Endothelial cell of umbilical vein (primary cell): ENCODE data around the gene PAPPA2. TPM values are rescaled to one million over a fixed set of nuclear protein-coding genes. Genes with fewer than 3 reads are reported as not detected.

Experiments
- BruUV-seq: library from RNA; stranded (reverse); fragments of 400-500 nt; replicated peaks from 2 replicates; lab custom pipeline; 2021; lab: Mats Ljungman, UMichigan
- CTCF ChIA-PET: fragments of 300-600, 350-600 bp; sonication (Branson Sonifier 250); formaldehyde crosslinking; loops from one replicate; lab custom pipeline; 2021; ENCODE audit warnings: antibody characterized with exemption, inconsistent platforms; lab: Charles Lee
- POLR2A ChIA-PET: fragments of 300-600, 350-600 bp; sonication (Branson Sonifier 250); formaldehyde crosslinking; loops from one replicate; lab custom pipeline; 2021; ENCODE audit warnings: antibody characterized with exemption, inconsistent platforms; lab: Charles Lee
- DNase-seq: peaks from one replicate; pipeline ENCODE4 v3.0.0-alpha.2; 2011; ENCODE audit warnings: low read depth, low spot score
- FAIRE-seq: peaks from 2 replicates; lab custom pipeline; 2011; peaks lifted over from hg19 to GRCh38; lab: Jason Lieb, UNC
- H2AFZ ChIP-seq: 2 replicates; pipeline ENCODE4 v1.6.0; 2012; ENCODE audit warnings: low read depth, low read length, control low read depth, inconsistent platforms
- H3K27ac ChIP-seq: 2 replicates; pipeline ENCODE4 v1.5.1; 2011; ENCODE audit warnings: low read depth, mild to moderate bottlenecking, control low read depth, low read length, moderate library complexity; ENCODE audit not compliant: insufficient read depth
- H3K27me3 ChIP-seq, 2 experiments: 2 replicates each; pipeline versions ENCODE4 v1.6.0 to v1.6.1; 2011; ENCODE audit warnings: low read length in 2 of 2, mixed read lengths in 1 of 2; ENCODE audit not compliant: control insufficient read depth in 2 of 2, insufficient read depth in 2 of 2
- H3K36me3 ChIP-seq, 2 experiments: 2 replicates in 1 of 2; 3 replicates in 1 of 2; pipeline ENCODE4 v1.5.1; 2011; ENCODE audit warnings: low read length in 2 of 2, mild to moderate bottlenecking in 1 of 2, moderate library complexity in 1 of 2; ENCODE audit not compliant: control insufficient read depth in 2 of 2, insufficient read depth in 2 of 2; ENCODE audit errors: extremely low read depth in 1 of 2
- H3K4me1 ChIP-seq: 3 replicates; pipeline ENCODE4 v1.5.1; 2011; ENCODE audit warnings: mild to moderate bottlenecking, low read length; ENCODE audit not compliant: control insufficient read depth, insufficient read depth; ENCODE audit errors: extremely low read depth
- H3K4me2 ChIP-seq: 2 replicates; pipeline ENCODE4 v1.6.1; 2011; ENCODE audit warnings: low read length, control low read depth, mixed read lengths; ENCODE audit not compliant: insufficient read depth
- H3K4me3 ChIP-seq, 3 experiments: fragments of 200-600 bp in 1 of 3; sonication (generic), shearing (Covaris generic) in 1 of 3; replicated peaks in 1 of 3; 2 replicates each; pipeline ENCODE4 v1.5.1; 2011 to 2016; ENCODE audit warnings: control low read depth in 3 of 3, low read length in 3 of 3, mild to moderate bottlenecking in 2 of 3, inconsistent platforms in 1 of 3, low read depth in 1 of 3, moderate library complexity in 1 of 3; ENCODE audit not compliant: insufficient read depth in 1 of 3
- H3K79me2 ChIP-seq: 2 replicates; pipeline ENCODE4 v1.6.0; 2012; ENCODE audit warnings: low read length, inconsistent platforms; ENCODE audit not compliant: control insufficient read depth, insufficient read depth
- H3K9ac ChIP-seq: replicated peaks from 2 replicates; pipeline ENCODE3; 2011; ENCODE audit warnings: low read length, control low read depth; ENCODE audit not compliant: insufficient read depth; ENCODE audit errors: extremely low read depth
- H3K9me1 ChIP-seq: replicated peaks from 3 replicates; pipeline ENCODE4 v1.6.0; 2011; ENCODE audit warnings: mild to moderate bottlenecking, low read length; ENCODE audit not compliant: control insufficient read depth, insufficient read depth; ENCODE audit errors: extremely low read depth
- H3K9me3 ChIP-seq: replicated peaks from 2 replicates; pipeline ENCODE4 v1.5.1; 2012; ENCODE audit warnings: low read length, inconsistent platforms; ENCODE audit not compliant: control insufficient read depth, insufficient read depth
- H4K20me1 ChIP-seq: replicated peaks from 2 replicates; pipeline ENCODE3; 2011; ENCODE audit warnings: mild to moderate bottlenecking, low read length; ENCODE audit not compliant: control insufficient read depth, insufficient read depth; ENCODE audit errors: extremely low read depth
- EZH2 ChIP-seq: IDR thresholded peaks from 2 replicates; pipeline ENCODE4 v1.6.1; 2012; ENCODE audit warnings: borderline replicate concordance, low read depth, mild to moderate bottlenecking, moderate library complexity, low read length, inconsistent platforms; ENCODE audit not compliant: severe bottlenecking
- FOS ChIP-seq: IDR thresholded peaks from 2 replicates; pipeline ENCODE4 v1.6.1; 2011; ENCODE audit warnings: mild to moderate bottlenecking, low read length, moderate library complexity, borderline replicate concordance; ENCODE audit not compliant: insufficient read depth
- GATA2 ChIP-seq: IDR thresholded peaks from 2 replicates; pipeline ENCODE4 v1.7.0; 2011; ENCODE audit warnings: low read depth, mild to moderate bottlenecking, moderate library complexity, mixed read lengths, low read length; ENCODE audit not compliant: insufficient read length, insufficient read depth
- JUN ChIP-seq: IDR thresholded peaks from 2 replicates; pipeline ENCODE4 v1.6.1; 2011; ENCODE audit warnings: borderline replicate concordance, low read depth; ENCODE audit not compliant: insufficient read length, insufficient read depth
- MYC ChIP-seq: IDR thresholded peaks from one replicate; pipeline ENCODE4 v1.6.1; 2011; ENCODE audit warnings: mild to moderate bottlenecking, low read depth, low read length
- POLR2A ChIP-seq: IDR thresholded peaks from 2 replicates; pipeline ENCODE4 v1.6.1; 2012; ENCODE audit warnings: low read depth, mild to moderate bottlenecking, control low read depth, low read length
- POLR2AphosphoS5 ChIP-seq: IDR thresholded peaks from 2 replicates; pipeline ENCODE4 v1.6.1; 2012; ENCODE audit warnings: low read depth, mild to moderate bottlenecking, control low read depth, low read length, moderate library complexity; ENCODE audit not compliant: insufficient read depth
- dilution Hi-C: fragments of 300-500 bp; cut with MboI; formaldehyde crosslinking; loops from one replicate; pipeline ENCODE4 v1.15.0; 2019; ENCODE audit warnings: low sequenced_read_pairs; ENCODE audit not compliant: extremely low pct_ligation_motif_present
- intact Hi-C: fragments of 100-400 bp; cut with micrococcal nuclease; formaldehyde crosslinking; loops from one replicate; pipeline ENCODE4 v1.10.0; 2022
- polyA plus RNA-seq, 4 experiments: library from polyadenylated mRNA; depleted of rRNA in 3 of 4; stranded (reverse) in 3 of 4; unstranded in 1 of 4; fragments of >200 nt; gene quantifications; 2 replicates each; pipeline versions ENCODE4 v1.2.1 to v1.2.3, GENCODE V29; 2011 to 2012; ENCODE audit warnings: missing spikeins in 1 of 4
- total RNA-seq: library from RNA; stranded (reverse); gene quantifications from 2 replicates; pipeline ENCODE4 v1.2.3, GENCODE V29; 2021
- TF ChIP-seq, protein P1 (sequence below), 2 donors: IDR thresholded peaks; 1 replicate in 1 of 2; 2 replicates in 1 of 2; pipeline ENCODE4 v1.5.1; 2011; ENCODE audit warnings: low read length in 2 of 2, mild to moderate bottlenecking in 2 of 2, moderate library complexity in 2 of 2, control low read depth in 1 of 2, inconsistent platforms in 1 of 2, low read depth in 1 of 2; ENCODE audit not compliant: insufficient read depth in 1 of 2; ENCODE audit errors: extremely low read depth in 1 of 2
- TF ChIP-seq, protein P2 (sequence below): IDR thresholded peaks from 2 replicates; pipeline ENCODE4 v1.6.1; 2011; ENCODE audit not compliant: insufficient read depth, insufficient read length

PAPPA2 gene
- total and polyA plus RNA-seq, 2 donors (not counting 3 experiments of a cell fraction or from before 2014, with no cell fraction given), result not detected

DNA sequence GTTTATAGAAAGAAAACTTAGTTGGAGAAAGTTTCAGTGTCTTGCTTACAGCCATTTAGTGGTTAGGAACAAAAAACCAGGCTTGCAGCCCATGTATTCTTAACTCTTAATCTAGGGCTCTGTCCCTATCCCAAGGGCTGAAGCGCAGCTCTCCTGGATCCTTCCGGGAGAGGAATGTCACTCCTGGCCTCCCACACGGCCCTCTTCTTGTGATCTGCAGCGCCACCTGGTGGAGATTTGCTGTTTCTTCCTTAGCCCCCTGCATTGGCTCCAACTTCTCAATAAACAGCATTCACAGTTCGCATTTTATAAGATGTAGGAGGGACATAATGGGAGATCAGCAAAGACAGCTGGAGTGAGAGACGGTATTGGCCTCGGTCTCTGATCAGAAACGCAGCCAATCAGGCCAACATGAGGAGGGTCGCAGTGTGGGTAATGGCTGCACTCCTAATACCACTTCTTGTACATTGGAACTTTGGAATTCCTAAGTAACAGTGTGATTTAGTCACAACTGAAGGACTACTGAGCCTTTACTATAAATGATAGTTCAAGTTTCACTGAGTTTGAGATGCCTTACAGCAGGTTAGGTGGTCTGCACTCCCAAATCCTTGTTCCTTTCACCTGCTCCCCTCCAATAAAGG is 418.1 kb downstream of the PAPPA2 start:
- peak; percentile 70 for FAIRE-seq
- Histone ChIP-seq H3K36me3 (no peaks in the 10 kb centered on the region), H3K9me1 (no peaks in the 10 kb centered on the region), H3K4me3 (no peak overlapping the region), H3K4me1 (no peaks in the 10 kb centered on the region), H3K27me3 (no peaks in the 10 kb centered on the region), H3K9me3 (no peaks in the 10 kb centered on the region), H4K20me1 (no peaks in the 10 kb centered on the region), H3K4me2 (no peak overlapping the region), H3K27ac (no peak overlapping the region), H3K9ac (no peak overlapping the region), H2AFZ (no peak overlapping the region), H3K79me2 (no peaks in the 10 kb centered on the region)
- no TSS peak for BruUV-seq
- intact Hi-C loops (loop anchor here (1.0 kb wide), 3 partner anchors 322 to 1508 kb away; no protein-coding TSS in a partner anchor), dilution Hi-C loops (no loop called here)
- CTCF ChIA-PET, result interaction anchor here (0.5 to 2.5 kb wide), 19 partner anchors 10 to 1851 kb away, joined by 3 to 44 read pairs (median 4); no protein-coding TSS in a partner anchor
- DNase-seq, result peak; percentile 46
- POLR2A ChIA-PET, result no interaction called here
- TF ChIP-seq, protein P1, sequence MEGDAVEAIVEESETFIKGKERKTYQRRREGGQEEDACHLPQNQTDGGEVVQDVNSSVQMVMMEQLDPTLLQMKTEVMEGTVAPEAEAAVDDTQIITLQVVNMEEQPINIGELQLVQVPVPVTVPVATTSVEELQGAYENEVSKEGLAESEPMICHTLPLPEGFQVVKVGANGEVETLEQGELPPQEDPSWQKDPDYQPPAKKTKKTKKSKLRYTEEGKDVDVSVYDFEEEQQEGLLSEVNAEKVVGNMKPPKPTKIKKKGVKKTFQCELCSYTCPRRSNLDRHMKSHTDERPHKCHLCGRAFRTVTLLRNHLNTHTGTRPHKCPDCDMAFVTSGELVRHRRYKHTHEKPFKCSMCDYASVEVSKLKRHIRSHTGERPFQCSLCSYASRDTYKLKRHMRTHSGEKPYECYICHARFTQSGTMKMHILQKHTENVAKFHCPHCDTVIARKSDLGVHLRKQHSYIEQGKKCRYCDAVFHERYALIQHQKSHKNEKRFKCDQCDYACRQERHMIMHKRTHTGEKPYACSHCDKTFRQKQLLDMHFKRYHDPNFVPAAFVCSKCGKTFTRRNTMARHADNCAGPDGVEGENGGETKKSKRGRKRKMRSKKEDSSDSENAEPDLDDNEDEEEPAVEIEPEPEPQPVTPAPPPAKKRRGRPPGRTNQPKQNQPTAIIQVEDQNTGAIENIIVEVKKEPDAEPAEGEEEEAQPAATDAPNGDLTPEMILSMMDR (IDR thresholded peaks at IDR 0.05; ENCODE audit: extremely low read depth in 1 of 2, insufficient read depth in 1 of 2, low read depth in 1 of 2, low read length in 2 of 2), result peak; percentile 79
- TF ChIP-seq MYC, result no peak
- no peak for TF ChIP-seq FOS

DNA sequence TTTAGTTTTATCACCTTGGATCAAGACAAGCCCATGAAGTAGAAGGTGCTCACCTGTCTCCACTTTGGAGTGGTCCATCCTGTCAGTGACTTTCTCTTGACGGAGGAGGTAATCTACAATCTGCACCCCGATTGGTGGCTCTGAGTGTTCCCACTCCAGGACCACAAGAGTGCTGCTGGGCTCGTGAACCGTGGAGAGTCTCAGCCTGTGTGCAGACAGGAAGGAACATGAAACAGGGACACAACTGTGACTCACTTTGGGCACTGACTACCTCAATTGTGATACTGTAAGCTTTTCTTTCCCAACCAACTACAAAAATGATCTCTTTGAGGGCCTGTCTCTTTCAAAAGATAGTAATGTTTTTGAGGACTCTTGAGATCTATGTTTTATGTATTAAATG is 421.3 kb downstream of the PAPPA2 start:
- Histone ChIP-seq H3K4me1 (no peaks in the 10 kb centered on the region), H3K9ac (no peak overlapping the region), H3K9me3 (no peaks in the 10 kb centered on the region), H3K4me2 (no peak overlapping the region), H2AFZ (no peak overlapping the region), H3K9me1 (no peaks in the 10 kb centered on the region), H3K27me3 (no peaks in the 10 kb centered on the region), H3K79me2 (no peaks in the 10 kb centered on the region), H4K20me1 (no peaks in the 10 kb centered on the region), H3K4me3 (no peak overlapping the region), H3K36me3 (no peaks in the 10 kb centered on the region), H3K27ac (no peak overlapping the region)
- FAIRE-seq (no peak), DNase-seq (no peak)
- POLR2A ChIA-PET, result no interaction called here
- no peak for TF ChIP-seq JUN
- no peak for TF ChIP-seq FOS
- TF ChIP-seq POLR2A, result no peak
- TF ChIP-seq GATA2, result no peak
- TF ChIP-seq EZH2, result no peak
- no peak for TF ChIP-seq POLR2AphosphoS5
- TF ChIP-seq, protein P2, sequence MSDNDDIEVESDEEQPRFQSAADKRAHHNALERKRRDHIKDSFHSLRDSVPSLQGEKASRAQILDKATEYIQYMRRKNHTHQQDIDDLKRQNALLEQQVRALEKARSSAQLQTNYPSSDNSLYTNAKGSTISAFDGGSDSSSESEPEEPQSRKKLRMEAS, result no peak
- TF ChIP-seq, protein P1 (IDR thresholded peaks at IDR 0.05; ENCODE audit: extremely low read depth in 1 of 2, insufficient read depth in 1 of 2, low read depth in 1 of 2, low read length in 2 of 2), result no peak
- no peak for TF ChIP-seq MYC
- intact Hi-C loops, result no loop called here
- dilution Hi-C loops, result no loop called here
- no TSS peak for BruUV-seq
- CTCF ChIA-PET, result interaction anchor here (1.0 kb wide), 1 partner anchor 1732 kb away, joined by 3 read pairs; no protein-coding TSS in a partner anchor
